GM21786 (cell line): ENCODE measurements around the gene PXDN.

Source experiments
- ATAC-seq: cut with Tn5 transposase; IDR thresholded peaks from one replicate; pipeline ENCODE4 v1.9.1; 2021; ENCODE audit not compliant: unreplicated experiment

PXDN gene

DNA sequence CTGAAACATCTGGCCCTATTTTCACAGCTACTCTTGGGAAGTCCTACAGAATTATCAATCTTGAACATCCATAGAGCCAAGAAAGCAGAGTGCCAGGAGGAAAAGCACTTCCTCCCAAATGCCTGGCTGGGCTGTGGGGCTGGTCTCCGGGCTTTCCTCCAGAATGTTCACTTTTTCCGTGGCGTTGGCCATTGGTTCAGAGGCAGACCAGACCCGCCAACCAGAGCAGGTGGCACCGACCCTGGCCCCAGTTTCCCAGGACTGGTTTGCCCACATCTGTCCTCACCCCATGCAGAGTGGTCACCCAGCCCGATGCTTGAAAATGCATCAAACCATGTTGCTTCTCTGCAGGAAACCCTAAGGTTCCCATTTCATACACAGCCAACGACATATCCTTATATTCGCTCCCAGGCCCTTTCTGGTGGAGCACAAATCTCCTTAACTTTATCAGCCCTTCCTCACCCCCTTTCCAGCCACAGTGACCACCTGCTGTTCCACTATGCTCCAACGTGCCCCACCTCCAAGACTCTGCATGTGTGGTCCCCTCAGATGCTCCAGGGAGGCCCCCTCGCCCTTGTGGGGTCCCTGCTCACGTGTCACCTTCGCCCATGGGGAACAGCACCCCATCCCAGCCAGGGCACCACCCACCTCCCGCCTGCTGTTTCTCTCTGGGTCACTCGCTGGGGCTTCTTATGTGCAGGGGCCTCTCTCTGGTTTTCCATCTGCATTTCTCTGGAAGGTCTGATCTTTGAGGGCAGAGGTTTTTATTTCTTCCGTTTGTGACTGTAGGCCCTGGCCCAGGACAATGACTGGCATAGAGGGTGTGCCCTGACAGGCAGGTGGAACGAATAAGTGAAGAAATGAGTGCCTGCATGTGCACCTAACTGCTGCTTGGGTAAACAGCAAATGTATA lies 92.9 kb downstream of the PXDN start:
- no peak for ATAC-seq

DNA sequence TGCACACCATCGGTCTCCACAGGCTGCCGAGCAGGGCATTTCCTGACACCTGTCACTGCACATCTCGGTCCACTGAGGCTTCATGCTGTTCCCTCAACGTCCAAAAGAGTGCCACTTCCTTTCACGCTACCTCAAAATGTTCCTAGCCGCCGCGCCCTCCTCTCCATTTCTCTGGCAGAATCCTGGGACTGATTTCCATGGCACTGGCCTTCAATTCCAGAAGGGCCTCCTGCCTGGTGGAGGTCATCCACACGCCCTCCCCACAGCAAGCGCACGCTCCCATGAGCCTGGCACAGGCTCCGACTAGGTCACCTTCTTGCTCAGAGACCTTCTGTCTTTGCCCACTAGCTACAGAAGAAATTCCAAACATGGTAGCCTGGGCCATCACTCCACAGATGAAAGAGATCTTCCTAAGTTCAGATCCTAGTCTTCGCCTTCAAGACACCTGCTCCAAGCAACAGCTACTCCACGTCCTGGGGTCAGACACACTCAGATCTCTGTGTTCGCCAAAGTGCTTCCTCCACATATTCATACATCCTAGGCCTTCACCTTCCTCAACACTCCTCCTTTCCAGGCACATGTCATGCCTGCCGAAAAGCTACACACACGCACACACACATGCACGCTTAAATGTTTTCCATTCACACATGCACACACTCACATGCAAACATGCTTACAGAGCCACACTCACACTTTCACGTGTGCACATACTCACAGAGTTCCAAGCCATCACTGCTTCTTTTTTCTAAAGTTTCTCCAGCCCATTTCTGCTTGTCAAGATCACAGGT lies 94.0 kb downstream of the PXDN start:
- ATAC-seq, result no peak

DNA sequence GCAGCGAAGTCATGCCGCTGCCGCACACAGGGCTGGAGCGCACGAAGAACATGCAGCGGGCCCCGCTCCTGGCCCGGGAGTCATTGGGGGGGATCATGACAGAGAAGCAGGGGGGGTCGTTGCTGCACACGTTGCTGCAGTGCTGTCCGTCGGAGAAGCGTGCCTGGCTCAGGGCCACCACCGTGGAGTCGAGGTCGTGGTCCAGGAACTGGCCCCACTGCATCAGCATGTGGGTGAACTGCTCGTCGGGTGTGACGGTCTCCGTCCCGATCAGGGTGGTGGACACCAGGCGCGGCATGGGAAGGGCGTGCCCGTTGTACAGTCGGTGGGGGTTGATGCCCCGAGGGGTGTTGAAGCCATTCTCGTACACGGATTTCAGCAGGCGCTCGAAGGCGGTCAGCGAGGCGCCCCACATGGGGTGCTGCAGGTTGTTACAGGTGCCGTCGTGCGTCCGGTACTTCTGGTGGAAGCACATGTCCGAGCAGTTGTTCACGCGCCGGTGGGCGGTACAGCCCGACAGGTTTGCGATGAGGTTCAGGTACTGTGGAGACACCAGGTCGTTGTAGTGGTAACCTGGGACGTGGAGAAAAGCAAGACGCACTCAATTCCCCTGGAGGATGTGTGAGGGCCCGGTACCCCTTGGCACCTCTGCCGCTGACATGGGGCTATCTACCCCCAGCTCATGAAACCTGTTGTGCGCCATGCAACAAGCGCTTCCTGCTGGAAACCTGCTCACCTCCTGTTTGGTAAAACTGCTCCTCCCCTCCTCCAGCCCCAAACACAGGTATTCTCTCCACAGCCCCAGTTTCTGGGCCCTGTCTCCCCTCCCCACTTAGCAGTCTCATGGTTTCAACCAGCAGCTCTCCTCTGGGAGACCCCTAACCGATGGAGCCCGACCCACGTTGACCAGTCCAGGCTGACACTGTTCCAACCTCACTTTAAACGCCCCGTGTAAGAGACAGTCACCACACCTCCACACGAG lies 94.9 kb downstream of the PXDN start:
- no peak for ATAC-seq

DNA sequence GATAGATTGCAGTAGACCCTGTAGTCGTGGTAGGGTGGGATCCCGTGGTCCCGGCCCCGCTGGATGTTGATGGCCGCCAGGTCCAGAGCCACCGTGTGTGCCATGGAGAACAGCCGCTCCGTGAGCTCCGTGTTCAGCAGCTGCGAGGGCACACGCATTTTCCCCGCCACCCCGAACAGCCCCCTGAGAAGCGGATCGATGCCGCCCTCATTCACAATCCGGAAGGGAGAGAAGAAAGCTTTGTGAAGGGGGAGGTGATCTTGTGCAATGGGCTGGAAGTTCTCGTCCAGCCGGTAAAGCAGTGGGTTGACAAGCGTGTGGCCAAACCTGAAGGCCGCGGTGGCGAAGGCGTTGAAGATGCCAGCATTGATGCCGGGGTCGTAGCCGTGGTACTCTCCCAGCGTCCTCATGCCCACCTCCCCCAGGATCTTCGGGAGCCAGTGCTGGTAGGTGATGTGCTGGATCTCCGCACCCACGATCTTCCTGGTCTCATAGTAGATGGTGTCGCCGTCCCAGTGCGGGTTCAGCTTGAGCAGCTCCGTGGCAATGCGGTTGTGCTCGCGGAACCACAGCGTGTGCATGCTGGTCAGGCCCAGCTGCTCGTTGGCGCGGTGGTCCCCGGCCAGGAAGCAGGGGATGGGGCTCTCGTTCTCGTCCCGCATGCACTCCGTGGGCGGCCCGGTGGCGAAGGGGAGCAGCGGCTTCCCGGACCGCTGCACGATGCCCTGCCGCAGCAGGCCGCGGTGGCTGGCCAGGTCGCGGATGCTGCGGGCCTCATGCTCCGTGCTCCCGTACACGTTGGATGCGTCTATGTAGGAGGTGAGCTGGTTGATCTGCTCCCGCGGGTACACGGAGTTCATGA lies 95.8 kb downstream of the PXDN start:
- no peak for ATAC-seq

DNA sequence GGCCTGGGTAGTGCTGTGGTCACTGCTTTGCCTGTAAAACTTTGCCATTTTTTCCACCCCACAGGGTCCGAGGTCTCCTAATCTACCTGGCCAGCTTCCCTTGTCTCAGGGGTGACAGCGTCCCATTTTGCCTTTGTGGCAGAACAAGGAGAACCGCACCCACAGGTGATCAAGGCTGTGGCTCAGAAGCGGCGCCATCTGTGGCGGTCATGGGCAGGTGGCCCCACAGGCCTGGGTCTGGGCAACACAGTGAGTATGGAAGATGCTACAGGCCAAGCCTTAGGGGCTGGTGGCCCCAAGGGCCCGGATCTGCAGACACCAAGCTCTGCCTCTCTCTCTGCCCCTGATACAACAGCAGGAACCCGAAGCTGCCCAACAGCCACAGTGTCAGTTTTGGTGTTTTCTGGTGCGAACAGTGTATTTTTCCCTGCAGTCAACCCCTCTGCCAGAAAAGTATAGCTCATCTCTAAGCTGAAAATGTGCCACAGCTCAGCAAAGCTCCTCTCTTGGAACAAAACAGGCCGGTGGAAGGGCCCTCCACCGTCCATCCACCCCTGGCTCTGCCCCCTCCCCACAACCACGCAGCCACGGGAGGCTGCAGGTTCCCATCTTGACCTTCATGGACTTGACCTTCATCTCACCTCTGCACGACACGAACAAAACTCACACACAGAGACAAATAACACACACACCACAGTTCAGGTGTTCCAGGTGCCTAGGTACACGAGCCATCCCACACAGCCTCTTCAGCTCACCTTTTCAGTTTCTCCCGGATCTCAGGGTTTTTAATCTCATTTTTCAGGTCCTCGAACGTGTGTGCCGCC lies 96.7 kb downstream of the PXDN start:
- ATAC-seq, result no peak

DNA sequence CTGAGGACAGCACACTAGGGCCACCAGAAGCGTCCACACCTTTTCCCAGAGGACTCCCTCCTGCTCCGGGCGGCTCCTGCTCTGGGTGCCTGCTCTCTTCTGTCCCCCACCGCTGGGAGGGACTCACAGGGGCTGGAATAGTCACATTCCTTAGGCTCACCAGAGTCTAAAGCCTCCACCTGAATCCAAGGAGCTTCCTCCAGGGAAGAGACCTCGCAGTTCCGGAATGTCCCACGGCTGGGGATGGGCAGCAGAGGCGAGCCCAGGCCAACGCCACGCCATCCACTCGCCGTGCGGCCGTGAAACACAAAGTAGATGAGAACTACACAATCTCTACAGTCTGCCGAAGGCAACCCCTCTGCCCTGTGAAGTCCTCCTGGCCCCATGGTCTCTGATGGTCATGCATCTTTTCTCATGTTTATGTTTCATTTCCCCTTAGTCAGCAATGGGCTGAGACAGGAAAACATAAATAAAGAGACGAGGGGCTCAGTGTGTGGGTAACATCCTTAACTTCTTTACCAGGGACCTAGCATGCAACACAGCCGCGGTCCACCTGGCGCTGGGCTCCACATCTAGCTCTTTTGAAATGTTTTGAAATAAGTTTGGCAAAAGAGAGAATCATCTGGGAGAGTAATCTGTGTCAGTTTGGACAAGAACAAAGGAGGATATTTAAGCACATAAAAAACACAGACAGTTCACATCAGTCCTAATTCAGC lies 98.4 kb downstream of the PXDN start:
- no peak for ATAC-seq

DNA sequence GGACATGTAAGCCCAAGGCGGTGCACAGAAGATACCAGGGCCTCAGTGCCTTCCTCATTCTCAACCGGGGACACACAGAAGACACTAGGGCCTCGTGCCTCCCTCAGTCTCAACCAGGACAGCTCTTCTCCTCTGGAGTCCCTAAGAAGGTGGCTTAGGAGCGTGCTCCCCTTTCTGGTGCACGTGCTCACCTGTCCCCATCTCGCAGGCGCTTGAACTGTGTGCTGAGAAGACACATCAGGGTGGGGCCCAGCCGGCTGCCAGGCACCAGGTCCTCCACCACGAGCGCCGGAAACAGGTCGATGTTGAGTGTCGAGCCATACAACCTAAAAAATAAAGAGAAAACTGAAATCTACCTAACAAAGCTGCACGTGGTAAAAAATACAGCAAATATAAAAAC lies 99.9 kb downstream of the PXDN start:
- ATAC-seq, result no peak

DNA sequence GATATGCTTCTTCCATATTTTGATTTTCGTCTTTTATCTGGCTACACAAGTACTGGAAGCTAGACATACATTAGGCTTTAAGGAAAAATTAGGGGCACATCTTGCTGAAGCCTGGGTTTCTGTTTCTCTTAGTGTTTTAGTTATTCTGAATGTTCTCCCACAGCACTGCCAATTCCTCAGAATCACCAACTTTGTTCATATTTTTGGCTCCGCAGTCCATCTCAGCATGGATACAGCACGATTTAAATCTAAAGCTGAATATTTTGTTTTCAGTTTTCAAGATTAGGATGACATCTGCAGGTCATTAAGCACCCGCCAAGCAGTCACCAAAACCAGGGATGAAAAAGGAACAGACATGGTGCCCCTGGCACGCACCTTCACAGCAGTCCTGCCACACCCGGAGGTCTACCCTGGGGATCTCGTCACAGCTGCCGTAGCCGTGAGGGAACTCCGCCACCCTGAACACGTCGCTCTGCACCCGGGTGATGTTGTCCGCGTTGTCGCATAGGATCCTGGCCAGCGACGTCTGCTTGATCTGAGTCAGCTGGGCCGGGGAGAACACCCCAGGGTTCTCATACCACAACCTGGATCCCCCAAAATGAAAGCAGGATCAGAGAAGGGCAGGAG lies 101.2 kb downstream of the PXDN start:
- ATAC-seq, result no peak

DNA sequence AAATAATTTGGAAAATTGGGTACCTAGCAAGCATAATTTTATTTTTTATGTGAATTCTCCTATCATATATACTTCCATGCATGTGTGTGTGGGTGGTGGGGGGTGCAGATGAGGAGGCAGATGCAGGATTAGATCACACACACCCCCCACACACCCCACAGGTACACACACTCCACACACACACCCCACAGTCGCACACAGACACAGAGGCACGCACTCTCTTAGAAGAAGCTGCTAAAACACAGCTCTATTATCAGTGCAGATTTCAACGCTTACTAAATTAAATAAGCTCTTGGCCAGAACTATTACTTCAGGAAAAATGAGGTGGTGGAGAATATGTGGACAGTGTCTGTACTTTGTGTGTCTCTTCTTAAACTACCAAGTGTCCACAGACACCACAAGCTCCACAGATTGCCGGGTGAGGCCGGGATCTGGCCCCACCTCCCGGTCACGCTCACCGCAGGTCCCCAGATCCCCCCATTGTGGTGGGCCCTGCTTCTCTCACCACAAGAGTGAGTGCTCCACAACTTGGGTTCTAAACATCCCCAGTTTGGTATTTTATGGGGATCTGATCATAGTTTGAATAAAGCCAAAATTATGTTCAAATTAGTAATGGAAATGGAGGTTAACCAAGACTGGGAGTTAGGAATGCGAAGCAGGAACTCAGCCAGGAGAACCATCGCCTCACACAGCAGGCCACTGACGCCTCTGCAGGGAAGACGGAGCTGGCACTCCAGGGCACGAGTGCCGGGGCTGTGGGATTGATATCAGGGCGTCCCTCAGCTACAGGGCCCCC lies 102.1 kb downstream of the PXDN start:
- no peak for ATAC-seq

DNA sequence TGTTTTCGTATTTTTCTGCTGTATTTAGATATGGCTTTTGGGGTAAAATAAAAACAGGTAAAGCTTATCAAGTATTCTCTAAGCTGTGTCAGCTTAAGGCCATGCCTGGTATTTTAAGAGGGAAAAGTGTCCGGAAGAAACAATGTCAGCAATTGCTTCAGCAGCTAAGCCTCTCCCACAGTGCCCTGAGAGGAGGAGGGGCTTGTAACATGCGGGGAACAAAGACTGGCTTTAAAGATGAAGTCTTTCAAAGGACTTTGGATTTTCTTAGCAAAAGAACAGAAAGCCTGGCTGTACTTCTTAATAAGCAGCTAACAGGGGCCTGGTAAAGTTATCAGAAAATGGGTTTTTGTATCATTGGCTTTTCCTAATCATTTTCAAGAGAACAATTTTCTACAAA lies 102.8 kb downstream of the PXDN start:
- no peak for ATAC-seq

DNA sequence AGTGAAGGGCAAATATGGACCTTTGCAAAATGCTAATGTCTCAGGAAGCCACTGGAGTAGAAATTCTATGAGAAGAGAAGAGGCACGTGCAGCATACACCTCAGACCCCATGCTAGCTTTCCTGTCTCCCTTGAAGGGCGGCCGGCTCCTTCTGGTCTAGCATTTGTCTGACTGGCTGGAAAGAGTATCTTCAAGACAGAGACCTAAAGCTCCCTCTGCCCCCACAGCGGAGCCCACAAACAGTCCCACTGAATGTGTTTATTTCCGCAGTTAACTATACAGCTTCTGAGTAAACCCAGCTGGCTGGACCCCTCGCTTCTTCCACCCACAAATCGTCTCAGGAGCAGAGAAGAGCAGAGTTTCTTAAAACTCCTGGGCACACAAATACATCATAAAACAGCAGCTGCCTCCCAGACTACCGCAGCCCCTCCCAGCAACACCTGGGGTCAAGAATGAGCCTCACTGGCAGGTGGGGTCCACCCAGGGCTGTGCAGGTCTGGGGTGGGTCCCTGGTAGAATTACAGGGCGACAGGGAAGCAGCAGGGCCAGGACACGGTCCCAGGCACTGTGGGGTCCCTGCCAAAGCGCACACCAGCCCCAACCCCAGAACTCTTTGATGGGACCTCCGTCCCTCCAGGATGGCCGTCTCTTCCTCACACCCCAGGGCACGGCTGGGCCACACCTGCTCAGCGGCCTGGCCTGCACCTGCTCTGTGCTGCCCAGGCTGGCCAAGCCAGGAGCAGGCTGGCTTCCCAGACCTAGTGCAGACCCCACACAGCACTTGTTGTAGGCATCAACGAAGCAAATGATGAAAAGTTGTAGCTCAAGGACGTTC lies 103.8 kb downstream of the PXDN start:
- no peak for ATAC-seq

DNA sequence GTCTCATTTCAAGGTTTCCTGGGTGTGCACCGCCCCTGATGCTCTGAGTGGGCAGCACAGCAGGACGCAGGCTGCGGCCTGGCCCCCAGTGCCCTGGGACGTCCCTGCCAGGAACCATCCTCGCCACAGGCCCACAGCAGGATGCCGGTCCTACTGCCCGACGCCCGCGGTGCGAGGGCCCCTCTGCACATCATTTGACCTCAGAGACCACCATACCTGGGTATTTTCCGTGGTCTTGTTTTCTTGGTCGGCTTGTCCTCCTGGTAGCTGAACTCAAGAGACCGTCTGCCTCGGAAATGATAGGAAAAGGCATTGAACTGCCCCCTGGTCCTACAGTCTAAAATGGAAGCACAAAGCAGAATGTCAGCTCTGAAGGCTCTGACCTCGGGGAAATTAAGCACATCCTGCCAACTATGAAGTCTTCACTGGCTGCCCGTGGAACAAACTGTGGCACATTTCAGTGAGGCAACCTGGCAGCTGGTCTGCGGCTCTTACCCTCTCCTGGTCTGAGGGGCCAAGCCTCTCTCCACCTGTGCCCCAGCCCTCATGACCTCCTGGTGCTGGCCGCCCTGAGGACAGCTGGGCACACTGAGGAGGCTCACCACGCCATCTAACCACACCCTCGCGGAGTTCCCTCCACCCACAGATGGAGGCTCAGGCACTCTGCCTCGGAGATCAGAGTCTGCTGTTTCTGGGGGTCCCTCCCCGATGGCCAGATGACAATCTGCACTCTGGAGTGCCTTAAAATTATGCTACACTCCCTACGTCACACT lies 105.0 kb downstream of the PXDN start:
- no peak for ATAC-seq

DNA sequence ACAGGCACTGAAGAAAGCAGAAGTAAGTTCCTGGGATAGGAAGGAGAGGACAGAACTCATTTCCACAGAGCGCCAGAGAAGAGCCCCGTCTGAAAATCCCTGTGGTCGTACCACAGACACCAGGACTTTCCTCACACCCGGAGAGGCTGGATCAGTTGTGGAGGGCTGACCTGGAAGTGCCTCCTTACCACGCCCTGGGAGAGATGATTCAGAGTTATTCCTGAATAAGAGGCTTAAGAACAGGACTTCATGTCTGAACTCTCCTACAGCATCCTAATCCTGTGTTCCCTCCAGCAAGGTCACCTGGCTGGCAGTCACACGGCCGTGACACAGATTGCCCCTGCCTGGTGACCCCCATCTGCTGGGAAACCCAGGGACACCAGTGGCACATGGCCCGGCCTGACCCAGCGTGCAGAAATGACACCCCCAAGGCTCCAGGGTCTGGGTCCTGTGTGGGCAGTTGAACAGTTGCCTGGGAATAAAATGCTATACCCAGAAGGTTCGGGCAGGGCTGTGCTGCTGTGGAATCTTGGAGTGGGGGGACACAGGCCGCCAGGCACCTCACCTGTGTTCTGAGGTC lies 105.9 kb downstream of the PXDN start:
- no peak for ATAC-seq

DNA sequence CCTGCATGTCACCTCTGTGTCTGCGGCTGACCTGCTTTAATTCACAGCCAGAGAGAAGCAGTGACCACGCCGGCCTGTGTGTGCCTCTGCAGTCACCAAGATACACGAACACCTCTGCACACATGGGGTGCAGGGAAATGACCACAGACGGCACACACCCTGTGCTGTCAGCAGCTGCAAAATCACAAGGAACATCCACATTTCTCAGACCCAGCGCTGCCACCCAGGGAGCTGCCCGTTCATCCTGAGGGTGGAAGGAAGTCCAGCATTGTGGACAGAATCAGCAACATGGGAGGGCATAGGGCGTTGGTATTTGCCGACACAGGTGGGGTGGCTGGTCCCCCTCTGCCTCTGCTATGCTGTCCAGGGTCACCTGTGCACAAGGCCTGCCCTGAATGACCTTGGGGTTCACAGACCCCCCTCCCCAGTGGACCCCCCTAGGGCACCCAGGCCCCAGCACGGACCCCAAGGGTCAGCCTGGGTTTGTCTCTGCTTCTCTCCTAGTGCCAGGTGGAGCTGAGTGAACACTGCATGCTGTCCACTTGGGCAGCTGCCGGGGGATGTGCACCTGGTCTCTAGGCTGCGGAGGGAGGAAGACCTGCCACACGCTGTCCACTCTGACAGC lies 107.4 kb downstream of the PXDN start:
- ATAC-seq, result no peak

DNA sequence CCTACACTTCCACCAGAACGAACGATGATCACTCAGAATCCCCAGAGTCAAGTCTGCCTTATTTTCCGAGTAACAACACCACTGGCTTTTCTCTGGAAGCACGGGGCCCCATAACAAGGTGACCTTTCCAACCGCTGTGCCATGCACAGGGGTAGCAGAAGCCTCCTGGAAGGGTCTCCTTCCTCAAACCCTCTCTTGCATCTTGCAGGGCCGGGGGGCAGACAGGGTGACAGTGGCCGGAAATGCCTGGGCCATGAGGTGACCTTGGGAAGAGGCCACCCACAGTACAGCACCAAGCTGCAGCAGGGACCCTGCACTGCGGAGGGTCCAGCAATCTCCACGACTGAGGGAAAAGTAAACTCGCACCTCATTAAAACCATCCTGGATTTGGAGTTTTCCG lies 108.5 kb downstream of the PXDN start:
- ATAC-seq, result no peak
